HG03196 (cell line): ENCODE data around the gene ITK.

ENCODE experiments used
- ATAC-seq: cut with Tn5 transposase; IDR thresholded peaks from one replicate; pipeline ENCODE4 v1.9.1; 2021; ENCODE audit not compliant: unreplicated experiment

The ITK gene

GRCh38 chr5:157303667-157304327 is 123.2 kb downstream of the ITK start:
- ATAC-seq: no peak
